Cardiac muscle cell (in vitro differentiated cells and primary cell): ENCODE data around the gene FHIT. TPM values are rescaled to one million over a fixed set of nuclear protein-coding genes. Genes with fewer than 3 reads are reported as not detected.

Experiments used
- DNase-seq, 2 donors: peaks; one replicate each; pipeline versions ENCODE4 v3.0.0 to v3.0.0-alpha.2; 2010 to 2017; ENCODE audit warnings: low read depth in 1 of 2, low spot score in 1 of 2
- H3K27ac ChIP-seq: fragments of 200-600 bp; sonication (generic); 2 replicates; pipeline ENCODE4 v1.5.1; 2016
- H3K27me3 ChIP-seq: fragments of 200-600 bp; sonication (generic); 2 replicates; pipeline ENCODE4 v1.6.0; 2016; ENCODE audit warnings: control low read depth
- H3K36me3 ChIP-seq: fragments of 200-600 bp; sonication (generic); 2 replicates; pipeline ENCODE4 v1.5.1; 2016; ENCODE audit warnings: control low read depth
- H3K4me1 ChIP-seq: fragments of 200-600 bp; sonication (generic); 2 replicates; pipeline ENCODE4 v1.8.1; 2017; ENCODE audit warnings: low read depth, mild to moderate bottlenecking, mixed run types
- H3K4me3 ChIP-seq: fragments of 200-600 bp; sonication (generic); 2 replicates; pipeline ENCODE4 v1.5.1; 2016; ENCODE audit warnings: mild to moderate bottlenecking
- H3K9me3 ChIP-seq: fragments of 200-600 bp; sonication (generic); 2 replicates; pipeline ENCODE4 v1.5.1; 2017; ENCODE audit warnings: low read depth, mild to moderate bottlenecking, control low read depth
- CTCF ChIP-seq: IDR thresholded peaks from 2 replicates; pipeline ENCODE4 v1.5.1; 2012; ENCODE audit warnings: low read depth, mild to moderate bottlenecking, low read length
- polyA plus RNA-seq: library from polyadenylated mRNA; unstranded; fragments of >200 nt; fragmentation: Nextera tagmentation; extraction: Ambion mirVana; gene quantifications from 2 replicates; pipeline ENCODE4 v1.2.1, GENCODE V29; 2016
- total RNA-seq: library from RNA; depleted of rRNA; stranded (reverse); fragments of >200 nt; gene quantifications from 2 replicates; pipeline ENCODE4 v1.2.3, GENCODE V29; 2016

FHIT gene
- total and polyA plus RNA-seq, 2 experiments from 2014 or later, result 6.9 to 12.5 TPM

- H3K4me1 ChIP-seq, result no peaks in the 10 kb centered on the region
- TF ChIP-seq CTCF, result no peak
- no peaks in the 10 kb centered on the region for H3K27me3 ChIP-seq
- no peaks in the 10 kb centered on the region for H3K9me3 ChIP-seq
- H3K27ac ChIP-seq, result no peak overlapping the region
- no peak for DNase-seq
- H3K4me3 ChIP-seq, result no peak overlapping the region
- no peaks in the 10 kb centered on the region for H3K36me3 ChIP-seq
Measured at GRCh38 chr3:60983906-60984305, 267.3 kb downstream of the FHIT start.

GRCh38 chr3:60980342-60980692 lies 270.9 kb downstream of the FHIT start:
- TF ChIP-seq CTCF, result no peak
- no peak for DNase-seq
- no peak overlapping the region for H3K4me3 ChIP-seq
- no peaks in the 10 kb centered on the region for H3K36me3 ChIP-seq
- no peaks in the 10 kb centered on the region for H3K27me3 ChIP-seq
- H3K4me1 ChIP-seq, result no peaks in the 10 kb centered on the region
- no peak overlapping the region for H3K27ac ChIP-seq
- no peaks in the 10 kb centered on the region for H3K9me3 ChIP-seq

- no peak for TF ChIP-seq CTCF
- Histone ChIP-seq H3K36me3 (no peaks in the 10 kb centered on the region), H3K27ac (no peak overlapping the region), H3K4me3 (no peak overlapping the region), H3K27me3 (no peaks in the 10 kb centered on the region), H3K9me3 (no peaks in the 10 kb centered on the region), H3K4me1 (no peaks in the 10 kb centered on the region)
- no peak for DNase-seq
Measured at GRCh38 chr3:60979461-60980341, 271.6 kb downstream of the FHIT start.

- H3K4me1 ChIP-seq, result no peaks in the 10 kb centered on the region
- TF ChIP-seq CTCF, result no peak
- H3K9me3 ChIP-seq, result no peaks in the 10 kb centered on the region
- H3K4me3 ChIP-seq, result no peak overlapping the region
- H3K27me3 ChIP-seq, result no peaks in the 10 kb centered on the region
- no peaks in the 10 kb centered on the region for H3K36me3 ChIP-seq
- H3K27ac ChIP-seq, result no peak overlapping the region
- DNase-seq, result no peak
Measured at GRCh38 chr3:60973321-60973720, 277.9 kb downstream of the FHIT start.

- Histone ChIP-seq H3K9me3 (no peaks in the 10 kb centered on the region), H3K27me3 (no peaks in the 10 kb centered on the region), H3K36me3 (no peaks in the 10 kb centered on the region), H3K27ac (no peak overlapping the region), H3K4me3 (no peak overlapping the region), H3K4me1 (no peaks in the 10 kb centered on the region)
- DNase-seq, result no peak
- TF ChIP-seq CTCF, result no peak
Measured at GRCh38 chr3:60972599-60972998, 278.7 kb downstream of the FHIT start.
